HG03457 (cell line): ENCODE data around the gene YBX2.

Experiments used
- ATAC-seq: cut with Tn5 transposase; IDR thresholded peaks from one replicate; pipeline ENCODE4 v1.9.1; 2021; ENCODE audit warnings: moderate number of reproducible peaks; ENCODE audit not compliant: unreplicated experiment

YBX2 gene

DNA sequence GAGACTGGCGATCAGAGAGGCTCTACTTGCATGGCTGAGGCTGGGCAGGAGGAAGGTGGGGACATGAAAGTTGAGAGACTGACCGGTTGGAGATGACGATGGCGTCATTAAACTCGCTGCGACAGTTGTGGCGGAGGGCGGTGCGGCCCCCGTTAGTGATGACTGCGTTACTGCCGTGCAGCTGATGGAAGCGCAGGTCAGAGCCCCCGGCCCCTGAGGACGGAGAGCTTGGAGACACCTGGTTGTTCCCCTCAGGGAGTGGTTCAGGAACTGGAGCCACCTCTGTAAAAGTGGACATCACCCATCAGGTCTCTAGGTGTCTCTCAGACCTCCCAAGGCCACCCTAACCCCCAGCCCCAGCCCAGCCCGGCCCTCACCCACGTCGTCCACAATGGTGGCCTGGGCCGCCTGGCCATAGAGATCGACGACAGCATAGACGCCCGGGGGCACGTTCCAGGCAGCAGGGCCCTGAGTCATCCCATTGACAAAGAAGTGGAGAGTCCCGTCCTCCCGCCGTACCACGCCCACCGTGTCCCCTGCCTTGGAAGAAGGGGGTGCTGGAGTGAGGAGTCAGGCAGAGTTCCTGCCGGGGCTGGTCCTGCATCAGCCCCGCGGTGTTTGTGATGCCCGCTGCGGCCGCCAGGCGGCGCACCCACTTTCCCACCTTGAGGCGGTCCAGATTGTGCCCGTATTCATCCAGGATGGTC lies 29.4 kb upstream of the YBX2 start:
- no peak for ATAC-seq

DNA sequence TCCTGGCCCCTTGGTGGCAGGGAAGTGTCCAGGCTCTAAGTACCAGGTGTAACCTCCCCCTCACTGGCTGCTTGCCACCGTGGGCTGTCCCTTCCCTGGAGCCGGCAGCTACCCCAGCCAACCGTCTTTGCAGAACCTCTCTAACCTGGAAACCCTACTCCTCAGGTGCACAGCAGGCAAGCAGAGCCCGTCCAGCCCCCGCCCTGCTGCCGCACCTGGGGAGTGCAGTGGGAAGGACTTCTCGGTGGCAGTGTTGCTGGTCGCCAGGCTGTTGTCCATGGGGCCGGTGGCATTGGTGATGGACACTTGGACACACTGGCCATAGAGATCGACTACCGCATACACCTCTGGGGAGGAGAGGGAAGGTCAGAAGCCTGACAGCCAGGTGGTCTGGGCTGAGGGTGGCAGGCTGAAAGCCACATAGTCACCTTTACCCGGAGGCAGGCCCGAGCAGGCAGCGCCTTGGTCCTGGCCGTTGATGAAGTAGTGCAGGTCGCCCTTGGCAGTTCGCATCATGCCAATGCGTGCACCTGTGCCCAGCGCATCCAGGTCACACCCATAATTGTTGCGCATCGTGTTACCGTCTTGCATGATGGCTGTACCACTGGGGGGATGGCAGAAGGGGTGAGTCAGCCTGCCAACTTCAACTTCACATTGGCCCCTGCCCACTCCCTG lies 28.2 kb upstream of the YBX2 start:
- no peak for ATAC-seq

DNA sequence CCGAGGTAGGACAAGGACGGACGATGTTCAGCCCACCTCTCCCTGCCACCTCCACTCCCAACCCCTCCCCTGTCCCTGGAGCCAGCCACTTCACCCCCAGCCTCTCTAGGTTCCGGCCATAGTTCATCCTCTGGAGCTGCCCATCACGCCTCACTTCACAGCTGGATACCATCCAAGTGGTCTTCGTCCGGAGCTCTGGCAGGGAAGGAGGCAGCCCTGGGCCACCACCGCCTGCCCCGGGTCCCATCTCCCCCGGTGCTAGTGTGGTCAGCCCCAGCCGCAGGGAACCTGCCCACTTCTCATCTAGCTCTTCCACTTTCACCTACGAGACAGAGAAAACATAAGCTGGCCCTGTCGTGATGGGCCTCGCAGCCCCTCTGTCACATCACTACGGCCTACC lies 27.0 kb upstream of the YBX2 start:
- ATAC-seq: no peak

GRCh38 chr17:7318121-7318860 lies 23.9 kb upstream of the YBX2 start:
- no peak for ATAC-seq

GRCh38 chr17:7317161-7317803 lies 22.8 kb upstream of the YBX2 start:
- ATAC-seq: no peak

GRCh38 chr17:7315570-7316235 lies 21.3 kb upstream of the YBX2 start:
- no peak for ATAC-seq

DNA sequence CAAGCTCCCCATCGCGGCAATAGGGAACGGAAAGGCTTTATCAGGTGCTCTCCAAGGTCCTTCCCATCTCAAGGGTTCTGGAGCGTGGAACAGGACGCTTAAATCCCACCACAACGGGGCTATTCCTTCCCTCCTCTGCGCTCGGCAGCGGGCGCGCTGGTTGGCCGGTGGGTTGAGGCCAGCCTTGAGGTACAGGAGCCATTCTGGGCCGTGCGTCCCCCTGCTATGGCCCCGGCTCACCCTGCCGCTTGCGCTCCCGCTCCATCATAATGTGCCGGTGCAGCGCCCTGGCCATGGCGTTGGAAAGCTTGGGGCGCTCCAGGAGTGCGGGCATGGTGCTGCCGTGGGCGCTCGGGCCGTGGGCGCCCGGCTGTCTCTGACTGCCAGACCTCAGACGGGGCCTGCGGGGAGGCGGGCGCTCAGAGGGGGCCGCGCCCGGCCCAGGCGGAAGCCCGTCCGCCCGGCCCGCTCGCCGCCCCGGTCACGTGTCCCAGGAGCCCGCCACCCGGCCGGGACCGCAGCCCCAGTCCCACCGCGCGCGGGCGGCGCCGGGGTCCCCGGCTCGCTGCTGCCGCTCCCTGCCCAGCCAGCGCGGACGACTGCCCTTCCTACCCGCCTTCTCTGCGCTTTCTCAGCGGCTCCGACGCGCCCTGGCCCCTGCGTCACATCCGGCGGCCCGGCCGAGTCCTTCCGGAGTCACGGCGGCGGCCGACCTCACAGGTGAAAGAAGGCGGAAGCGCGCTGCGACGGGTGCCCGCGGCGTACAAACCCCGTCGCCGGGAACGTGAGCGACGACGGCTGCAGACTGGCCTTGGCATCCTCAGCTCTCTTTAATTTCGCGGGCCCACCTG lies 20.5 kb upstream of the YBX2 start, which contains the start of gene GPS2:
Gene GPS2 (minus strand): TSS at position 642 of the 851 bp plus-strand sequence. CDS start 308 bp downstream, at position 334.
- peak; percentile 55 for ATAC-seq

- no peak for ATAC-seq
These were observed 19.7 kb upstream of the YBX2 start for GRCh38 chr17:7313890-7314718.

DNA sequence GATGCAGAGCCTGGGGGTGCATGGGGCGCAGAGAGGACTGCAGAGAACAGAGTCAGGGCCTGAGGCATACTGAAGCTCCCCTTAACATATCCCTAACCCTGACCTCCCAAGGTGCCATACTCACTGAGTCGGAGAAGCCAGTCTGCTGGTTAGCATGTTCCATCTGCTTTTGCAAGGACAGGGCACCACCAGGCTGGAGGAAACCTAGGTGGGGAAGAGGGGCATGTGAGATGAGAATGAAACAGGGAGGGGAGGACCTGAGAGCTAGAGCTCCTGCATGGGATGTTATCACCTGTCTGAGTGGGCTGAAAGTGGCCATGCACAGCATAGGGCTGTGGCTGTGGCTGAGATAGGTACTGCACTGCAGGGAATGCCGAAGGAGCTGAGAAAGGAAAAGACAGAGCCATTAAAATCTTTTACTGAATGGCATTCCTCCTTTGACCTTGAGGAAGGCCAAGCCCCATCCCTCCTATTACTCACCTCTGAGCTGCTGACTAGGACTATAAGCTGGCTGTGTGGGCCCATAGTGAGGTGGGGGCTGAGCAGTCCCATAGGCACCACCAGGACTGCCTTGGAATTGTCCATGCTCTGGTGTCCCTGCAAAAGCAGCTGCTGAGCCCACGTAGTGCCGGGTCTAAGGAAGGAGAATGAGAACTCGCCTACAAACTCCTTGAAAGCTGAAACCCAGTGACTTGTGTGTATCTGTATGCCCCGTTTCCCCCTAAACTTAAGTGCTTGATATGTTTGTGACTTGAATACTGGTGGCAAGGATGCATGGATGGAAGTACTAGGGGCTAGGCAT lies 18.9 kb upstream of the YBX2 start:
- no peak for ATAC-seq

DNA sequence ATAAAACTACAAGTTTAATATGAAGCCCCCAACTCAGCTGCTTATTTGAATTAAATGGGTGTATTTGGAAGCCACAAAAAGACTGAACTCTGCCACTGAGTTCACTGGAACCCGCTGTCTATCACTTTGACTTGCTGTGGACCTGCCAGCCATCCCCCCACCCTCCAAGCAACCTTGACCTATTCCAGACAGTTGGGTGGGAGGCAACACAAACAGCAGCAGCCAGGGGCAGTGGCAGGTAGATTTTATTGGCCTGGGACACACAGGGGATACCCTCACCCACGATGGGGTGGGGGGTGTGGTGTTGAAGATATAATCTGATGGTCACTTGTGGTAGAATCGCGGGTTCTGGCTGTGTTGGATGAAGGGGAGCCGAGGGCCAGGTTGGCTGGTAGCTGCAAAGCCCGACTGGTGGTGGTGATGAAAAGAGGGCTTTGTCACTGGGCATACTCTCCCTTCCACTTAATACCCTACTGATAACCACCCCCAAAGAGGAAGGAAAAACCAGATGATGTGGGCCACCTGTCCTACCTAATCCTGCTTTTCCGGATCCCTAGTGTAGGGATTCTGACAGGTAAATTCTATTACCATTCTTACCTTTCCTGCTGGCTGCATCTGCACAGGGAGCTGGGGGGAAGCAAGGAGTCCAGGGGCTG lies 18.1 kb upstream of the YBX2 start:
- ATAC-seq: no peak

DNA sequence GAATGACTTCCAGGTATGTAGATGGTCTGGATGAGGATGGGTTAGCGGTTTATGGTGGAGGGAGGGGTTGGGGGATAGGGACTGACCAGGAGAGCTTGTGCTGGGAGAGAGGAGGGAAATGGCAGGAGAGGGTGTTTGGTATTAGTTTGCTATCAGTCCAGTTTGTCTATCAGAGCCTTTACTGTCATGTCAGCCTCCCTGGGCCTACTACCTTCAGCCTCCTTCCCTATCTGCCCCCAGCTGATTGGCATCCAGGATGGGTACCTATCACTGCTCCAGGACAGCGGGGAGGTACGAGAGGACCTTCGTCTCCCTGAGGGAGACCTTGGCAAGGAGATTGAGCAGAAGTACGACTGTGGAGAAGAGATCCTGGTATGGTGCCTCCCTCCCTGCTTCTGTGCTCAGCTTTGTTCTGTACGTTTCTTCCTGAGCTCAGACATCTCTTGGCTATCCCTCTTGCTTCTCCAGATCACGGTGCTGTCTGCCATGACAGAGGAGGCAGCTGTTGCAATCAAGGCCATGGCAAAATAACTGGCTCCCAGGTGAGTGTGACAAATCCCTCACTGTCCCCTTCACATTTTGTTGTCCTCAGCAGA lies 16.8 kb upstream of the YBX2 start:
- no peak for ATAC-seq

DNA sequence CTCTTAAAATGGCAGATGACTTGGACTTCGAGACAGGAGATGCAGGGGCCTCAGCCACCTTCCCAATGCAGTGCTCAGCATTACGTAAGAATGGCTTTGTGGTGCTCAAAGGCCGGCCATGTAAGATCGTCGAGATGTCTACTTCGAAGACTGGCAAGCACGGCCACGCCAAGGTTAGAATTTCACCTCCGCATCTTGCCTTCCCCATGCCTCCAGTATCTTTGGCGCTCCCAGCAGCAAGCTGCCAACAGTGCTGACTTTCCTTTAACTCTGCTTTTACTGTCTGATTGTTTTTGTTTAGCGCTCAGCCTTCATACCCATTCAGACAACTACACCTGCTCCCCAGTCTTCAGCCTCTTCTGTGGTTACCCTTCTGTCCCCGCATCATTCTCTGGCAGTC lies 15.2 kb upstream of the YBX2 start:
- ATAC-seq: no peak

- no peak for ATAC-seq
These were observed 14.4 kb upstream of the YBX2 start for GRCh38 chr17:7308625-7309433.

- no peak for ATAC-seq
These were observed 13.5 kb upstream of the YBX2 start for GRCh38 chr17:7307686-7308624.

DNA sequence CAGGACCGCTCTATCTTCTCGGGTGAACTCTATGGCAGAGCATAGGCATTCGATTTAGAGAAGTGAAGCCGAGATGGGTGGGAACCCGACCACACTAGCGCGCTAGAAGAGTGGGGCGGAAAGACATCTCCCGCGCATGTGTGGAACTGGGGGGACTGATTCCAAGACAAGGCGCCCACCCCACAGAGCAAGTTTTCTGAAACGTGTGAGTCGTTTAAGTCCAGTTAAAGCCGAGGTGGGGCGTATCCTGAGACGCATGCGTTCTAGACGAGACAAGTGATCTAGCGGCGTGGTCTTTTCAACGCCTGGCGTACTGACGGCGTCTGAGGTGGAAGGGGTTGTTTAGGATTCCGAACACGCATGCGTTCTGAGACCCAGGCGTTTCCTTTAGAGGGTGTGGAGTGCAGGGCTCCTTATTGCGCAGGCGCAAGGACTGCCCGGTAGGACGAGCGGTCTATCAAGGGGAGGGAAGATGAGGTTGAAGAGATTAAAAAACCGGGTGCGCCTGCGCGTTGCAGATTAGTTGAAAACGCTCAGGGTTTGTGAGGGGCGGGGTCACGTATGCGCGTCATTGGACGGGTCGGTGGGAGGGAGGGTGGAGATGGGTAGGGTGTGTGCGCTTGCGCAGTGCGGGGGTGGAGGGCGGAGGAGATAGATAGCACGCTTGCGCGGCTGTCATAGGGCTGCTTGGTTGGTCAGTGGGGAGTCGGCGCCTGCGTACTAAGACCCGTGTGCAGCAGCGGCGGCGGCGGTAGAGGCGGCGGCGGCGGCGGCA lies 12.7 kb upstream of the YBX2 start, which contains the start of gene EIF5A:
Gene EIF5A (plus strand): TSS at position 718 of the 775 bp plus-strand sequence. CDS start 2,008 bp downstream, outside the sequence.
- ATAC-seq: peak; percentile 44
